ENCODE results near the gene ADAMTS16.

- TF ChIP-seq, protein P1, sequence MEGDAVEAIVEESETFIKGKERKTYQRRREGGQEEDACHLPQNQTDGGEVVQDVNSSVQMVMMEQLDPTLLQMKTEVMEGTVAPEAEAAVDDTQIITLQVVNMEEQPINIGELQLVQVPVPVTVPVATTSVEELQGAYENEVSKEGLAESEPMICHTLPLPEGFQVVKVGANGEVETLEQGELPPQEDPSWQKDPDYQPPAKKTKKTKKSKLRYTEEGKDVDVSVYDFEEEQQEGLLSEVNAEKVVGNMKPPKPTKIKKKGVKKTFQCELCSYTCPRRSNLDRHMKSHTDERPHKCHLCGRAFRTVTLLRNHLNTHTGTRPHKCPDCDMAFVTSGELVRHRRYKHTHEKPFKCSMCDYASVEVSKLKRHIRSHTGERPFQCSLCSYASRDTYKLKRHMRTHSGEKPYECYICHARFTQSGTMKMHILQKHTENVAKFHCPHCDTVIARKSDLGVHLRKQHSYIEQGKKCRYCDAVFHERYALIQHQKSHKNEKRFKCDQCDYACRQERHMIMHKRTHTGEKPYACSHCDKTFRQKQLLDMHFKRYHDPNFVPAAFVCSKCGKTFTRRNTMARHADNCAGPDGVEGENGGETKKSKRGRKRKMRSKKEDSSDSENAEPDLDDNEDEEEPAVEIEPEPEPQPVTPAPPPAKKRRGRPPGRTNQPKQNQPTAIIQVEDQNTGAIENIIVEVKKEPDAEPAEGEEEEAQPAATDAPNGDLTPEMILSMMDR (IDR thresholded peaks at IDR 0.05; ENCODE audit: extremely low read depth in 1 of 2, insufficient read depth in 1 of 2, low read depth in 1 of 2, low read length in 2 of 2) = no peak
- TF ChIP-seq POLR2A (IDR thresholded peaks at IDR 0.05; ENCODE audit: low read depth, low read length) = no peak
- TF ChIP-seq EZH2 (IDR thresholded peaks at IDR 0.05; ENCODE audit: borderline replicate concordance, low read depth, low read length, severe bottlenecking) = no peak
- no peak for TF ChIP-seq MYC (IDR thresholded peaks at IDR 0.05; ENCODE audit: low read depth, low read length)
- TF ChIP-seq JUN (IDR thresholded peaks at IDR 0.05; ENCODE audit: borderline replicate concordance, insufficient read depth, insufficient read length, low read depth) = no peak
- TF ChIP-seq POLR2AphosphoS5 (IDR thresholded peaks at IDR 0.05; ENCODE audit: insufficient read depth, low read depth, low read length) = no peak
- no peak for TF ChIP-seq MAX (IDR thresholded peaks at IDR 0.05; ENCODE audit: insufficient read depth, insufficient read length)
- no peak for TF ChIP-seq GATA2 (IDR thresholded peaks at IDR 0.05; ENCODE audit: insufficient read depth, insufficient read length, low read depth, low read length)
- TF ChIP-seq FOS (IDR thresholded peaks at IDR 0.05; ENCODE audit: borderline replicate concordance, insufficient read depth, low read length) = no peak
Observed at GRCh38 chr5:5139777-5140478, at the start of gene ADAMTS16.

Measured in endothelial cell of umbilical vein (primary cell).